ENCODE results near the gene OMP. TPM values are rescaled to one million over a fixed set of nuclear protein-coding genes. Genes with fewer than 3 reads are reported as not detected.

OMP gene
- total RNA-seq, 1 donor from 2014 or later: 1.3 TPM

GRCh38 chr11:77139201-77139600, 36.6 kb downstream of the OMP start:
- no peaks in the 10 kb centered on the region for H3K36me3 ChIP-seq (ENCODE audit: insufficient read depth, low read length)
- H3K4me2 ChIP-seq (ENCODE audit: low read length): no peak overlapping the region
- FAIRE-seq (no peak), DNase-seq (ENCODE audit: low read depth) (no peak)
- H2AFZ ChIP-seq (ENCODE audit: low read depth, low read length): no peak overlapping the region
- H3K4me1 ChIP-seq (ENCODE audit: insufficient read depth, low read length): peaks cover 16% of the 10 kb centered on the region
- H3K9ac ChIP-seq (ENCODE audit: low read length): no peak overlapping the region
- peaks cover 12% of the 10 kb centered on the region for H3K27me3 Mint-ChIP-seq (ENCODE audit: low read depth, unreplicated experiment)
- H3K27ac ChIP-seq (ENCODE audit: low read depth, low read length): no peak overlapping the region
- no peaks in the 10 kb centered on the region for H3K9me3 Mint-ChIP-seq (ENCODE audit: unreplicated experiment)
- no peaks in the 10 kb centered on the region for H3K79me2 ChIP-seq (ENCODE audit: insufficient read depth, low read length)
- H3K4me3 ChIP-seq (ENCODE audit: insufficient read depth, low read depth, low read length): no peak overlapping the region
- TF ChIP-seq EZH2 (IDR thresholded peaks at IDR 0.05; ENCODE audit: insufficient read depth, low read length) (no peak), CTCF (IDR thresholded peaks at IDR 0.05; ENCODE audit: insufficient read depth, low read depth, low read length) (no peak)
- H3K4me1 Mint-ChIP-seq (ENCODE audit: low read depth, unreplicated experiment): peaks cover 1% of the 10 kb centered on the region
- no peaks in the 10 kb centered on the region for H4K20me1 ChIP-seq (ENCODE audit: insufficient read depth, low read length)
- H3K27me3 ChIP-seq (ENCODE audit: insufficient read depth, low read length): peaks cover 7% of the 10 kb centered on the region
- H3K9me3 ChIP-seq (ENCODE audit: insufficient read depth, low read depth, low read length): no peaks in the 10 kb centered on the region
- no peak overlapping the region for H3K27ac Mint-ChIP-seq (ENCODE audit: unreplicated experiment)
- H3K4me3 Mint-ChIP-seq (ENCODE audit: unreplicated experiment): no peak overlapping the region
- H3K36me3 Mint-ChIP-seq (ENCODE audit: low read depth, unreplicated experiment): no peaks in the 10 kb centered on the region

GRCh38 chr11:77140231-77140851, 37.7 kb downstream of the OMP start:
- no peaks in the 10 kb centered on the region for H3K79me2 ChIP-seq (ENCODE audit: insufficient read depth, low read length)
- TF ChIP-seq EZH2 (IDR thresholded peaks at IDR 0.05; ENCODE audit: insufficient read depth, low read length): no peak
- TF ChIP-seq CTCF (IDR thresholded peaks at IDR 0.05; ENCODE audit: insufficient read depth, low read depth, low read length): no peak
- no peak for FAIRE-seq

GRCh38 chr11:77141034-77141433, 38.4 kb downstream of the OMP start:
- Histone ChIP-seq H3K9me3 (ENCODE audit: insufficient read depth, low read depth, low read length) (no peaks in the 10 kb centered on the region), H3K27ac (ENCODE audit: low read depth, low read length) (no peak overlapping the region), H3K4me3 (ENCODE audit: insufficient read depth, low read depth, low read length) (no peak overlapping the region), H3K36me3 (ENCODE audit: insufficient read depth, low read length) (no peaks in the 10 kb centered on the region), H4K20me1 (ENCODE audit: insufficient read depth, low read length) (no peaks in the 10 kb centered on the region), H3K27me3 (ENCODE audit: insufficient read depth, low read length) (peaks cover 11% of the 10 kb centered on the region), H3K4me2 (ENCODE audit: low read length) (no peak overlapping the region), H3K9ac (ENCODE audit: low read length) (no peak overlapping the region), H2AFZ (ENCODE audit: low read depth, low read length) (no peak overlapping the region), H3K4me1 (ENCODE audit: insufficient read depth, low read length) (peaks cover 13% of the 10 kb centered on the region), H3K79me2 (ENCODE audit: insufficient read depth, low read length) (no peaks in the 10 kb centered on the region)
- H3K4me3 Mint-ChIP-seq (ENCODE audit: unreplicated experiment): no peak overlapping the region
- H3K27me3 Mint-ChIP-seq (ENCODE audit: low read depth, unreplicated experiment): peaks cover 25% of the 10 kb centered on the region
- no peaks in the 10 kb centered on the region for H3K36me3 Mint-ChIP-seq (ENCODE audit: low read depth, unreplicated experiment)
- TF ChIP-seq CTCF (IDR thresholded peaks at IDR 0.05; ENCODE audit: insufficient read depth, low read depth, low read length) (no peak), EZH2 (IDR thresholded peaks at IDR 0.05; ENCODE audit: insufficient read depth, low read length) (no peak)
- peak; percentile 82 for FAIRE-seq
- H3K4me1 Mint-ChIP-seq (ENCODE audit: low read depth, unreplicated experiment): peaks cover under 1% of the 10 kb centered on the region
- DNase-seq (ENCODE audit: low read depth): peak; percentile 78
- peak overlapping the region; percentile 47 for H3K27ac Mint-ChIP-seq (ENCODE audit: unreplicated experiment)
- H3K9me3 Mint-ChIP-seq (ENCODE audit: unreplicated experiment): no peaks in the 10 kb centered on the region

More at GRCh38 chr11:77140231-77140851, 37.7 kb downstream of the OMP start:
- Histone ChIP-seq H3K9me3 (ENCODE audit: insufficient read depth, low read depth, low read length) (no peaks in the 10 kb centered on the region), H3K4me1 (ENCODE audit: insufficient read depth, low read length) (peaks cover 16% of the 10 kb centered on the region), H3K27me3 (ENCODE audit: insufficient read depth, low read length) (peaks cover 11% of the 10 kb centered on the region), H3K9ac (ENCODE audit: low read length) (no peak overlapping the region), H3K36me3 (ENCODE audit: insufficient read depth, low read length) (no peaks in the 10 kb centered on the region), H2AFZ (ENCODE audit: low read depth, low read length) (peak overlapping the region; percentile 1), H3K4me3 (ENCODE audit: insufficient read depth, low read depth, low read length) (no peak overlapping the region), H3K27ac (ENCODE audit: low read depth, low read length) (peak overlapping the region; percentile 35), H3K4me2 (ENCODE audit: low read length) (no peak overlapping the region), H4K20me1 (ENCODE audit: insufficient read depth, low read length) (no peaks in the 10 kb centered on the region)
- peaks cover 20% of the 10 kb centered on the region for H3K27me3 Mint-ChIP-seq (ENCODE audit: low read depth, unreplicated experiment)
- H3K9me3 Mint-ChIP-seq (ENCODE audit: unreplicated experiment): no peaks in the 10 kb centered on the region
- H3K4me3 Mint-ChIP-seq (ENCODE audit: unreplicated experiment): no peak overlapping the region
- no peaks in the 10 kb centered on the region for H3K36me3 Mint-ChIP-seq (ENCODE audit: low read depth, unreplicated experiment)
- DNase-seq (ENCODE audit: low read depth): no peak
- H3K4me1 Mint-ChIP-seq (ENCODE audit: low read depth, unreplicated experiment): peaks cover 1% of the 10 kb centered on the region
- H3K27ac Mint-ChIP-seq (ENCODE audit: unreplicated experiment): no peak overlapping the region

Data from astrocyte (in vitro differentiated cells and primary cell).